Measurements from ENCODE around the gene MIA.
A peak's percentile ranks its signal among the peaks of the same experiment; 100 is the strongest.
"Not testable (repeated sequence)": the region's sequence is repeated elsewhere in the genome, so short reads cannot be mapped to it uniquely, and the experiment has no call there.

The MIA gene

DNA sequence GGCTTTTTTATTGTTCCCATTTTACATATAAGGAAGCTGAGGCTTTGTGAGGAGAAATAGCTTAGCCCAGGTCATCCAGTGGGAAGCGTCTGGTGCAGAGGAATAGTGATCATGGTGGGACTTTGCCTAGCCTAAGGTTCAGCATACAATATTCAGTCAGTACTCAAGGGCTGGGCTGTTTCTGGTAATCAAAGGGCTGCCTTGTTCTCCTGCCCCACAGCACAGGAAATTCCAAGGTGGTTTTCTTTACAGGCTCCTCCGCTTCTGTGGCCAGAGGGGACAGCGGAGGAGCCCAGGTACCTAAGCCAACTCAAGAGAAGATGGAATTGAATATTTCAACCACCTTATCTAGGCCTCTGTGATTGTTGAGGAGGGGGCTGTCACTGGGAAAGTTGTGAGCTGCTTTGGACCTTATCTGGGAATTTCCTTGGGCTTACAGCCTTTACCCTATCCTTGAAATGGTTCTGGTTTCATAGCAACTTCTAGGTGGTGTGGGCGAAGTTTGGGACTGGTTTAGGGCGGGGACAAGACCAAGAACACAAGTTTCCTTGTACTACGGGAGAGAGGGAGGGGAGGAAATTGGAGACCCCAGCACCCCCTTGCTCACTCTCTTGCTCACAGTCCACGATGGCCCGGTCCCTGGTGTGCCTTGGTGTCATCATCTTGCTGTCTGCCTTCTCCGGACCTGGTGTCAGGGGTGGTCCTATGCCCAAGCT is at the start of gene MIA:
Gene MIA, plus strand, starts transcription at position 606 of the 716 bp plus-strand sequence. Its CDS starts 22 bp downstream, at position 628.
- DNase-seq (ENCODE audit: low spot score) = no peak

DNA sequence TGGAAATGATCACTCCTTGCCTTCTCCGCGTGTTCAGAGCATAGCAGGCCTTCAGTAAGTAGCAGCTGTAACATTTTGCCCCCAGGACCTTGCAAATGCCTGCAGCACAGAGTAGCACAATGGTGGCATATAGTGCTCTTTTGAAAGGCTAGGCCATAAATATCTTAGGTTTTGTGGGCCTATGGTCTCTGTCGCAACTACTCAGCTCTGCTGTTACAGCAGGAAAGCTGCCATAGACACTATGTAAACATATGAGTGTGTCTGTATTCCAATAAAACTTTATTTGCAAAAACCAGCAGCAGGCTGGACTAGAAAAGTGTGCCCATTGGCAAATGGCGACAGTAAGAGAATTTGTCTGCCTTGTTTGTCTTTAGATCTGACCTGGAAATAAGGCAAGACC is 49.0 kb upstream of the MIA start:
- no peak for DNase-seq (ENCODE audit: low spot score)

DNA sequence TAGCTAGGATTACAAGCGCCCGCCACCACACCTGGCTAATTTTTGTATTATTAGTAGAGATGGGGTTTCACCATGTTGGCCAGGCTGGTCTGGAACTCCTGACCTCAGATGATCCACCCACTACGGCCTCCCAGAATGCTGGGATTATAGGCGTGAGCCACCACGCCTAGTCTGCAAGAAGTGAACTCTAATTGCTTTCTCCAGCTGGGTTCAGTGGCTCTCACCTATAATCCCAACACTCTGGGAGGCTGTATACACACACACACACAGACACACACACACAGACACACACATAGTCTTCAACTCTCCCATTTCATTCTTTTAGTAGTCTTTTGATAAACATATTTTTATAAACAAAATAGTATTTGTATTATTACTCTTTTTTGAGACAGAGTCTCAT is 45.3 kb upstream of the MIA start:
- not testable (repeated sequence) for DNase-seq (ENCODE audit: low spot score)

DNA sequence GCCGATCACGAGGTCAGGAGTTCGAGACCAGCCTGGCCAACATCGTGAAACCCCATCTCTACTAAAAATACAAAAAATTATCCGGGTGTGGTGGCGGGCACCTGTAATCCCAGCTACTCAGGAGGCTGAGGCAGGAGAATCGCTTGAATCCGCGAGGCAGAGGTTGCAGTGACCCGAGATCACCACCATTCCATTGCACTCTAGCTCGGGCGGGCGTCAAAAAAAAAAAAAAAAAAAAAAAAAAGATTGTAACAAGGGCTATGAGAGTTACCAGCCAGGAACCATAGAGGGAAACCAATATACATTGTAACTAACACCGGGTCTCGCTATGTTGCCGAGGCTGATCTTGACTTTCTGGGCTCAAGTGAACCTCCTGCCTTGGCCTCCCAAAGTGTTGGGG is 43.0 kb upstream of the MIA start:
- DNase-seq (ENCODE audit: low spot score) = not testable (repeated sequence)

DNA sequence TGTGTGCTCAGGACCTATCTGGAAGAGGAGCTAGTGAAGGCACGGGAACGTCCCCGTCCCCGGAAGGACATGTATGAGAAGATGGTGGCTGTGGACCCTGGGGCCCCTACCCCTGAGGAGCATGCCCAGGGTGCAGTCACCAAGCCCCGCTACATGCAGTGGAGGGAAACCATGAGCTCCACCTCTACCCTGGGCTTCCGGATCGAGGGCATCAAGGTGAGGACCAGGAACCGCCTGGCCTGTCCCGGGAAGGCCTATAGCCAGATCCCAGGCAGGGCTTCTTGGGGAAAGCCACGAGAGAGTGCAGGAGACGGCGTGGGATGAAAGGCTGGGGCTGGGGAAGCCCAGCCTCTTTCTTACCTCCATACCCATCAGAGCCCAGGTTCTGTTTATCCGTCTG is 42.2 kb upstream of the MIA start:
- DNase-seq (ENCODE audit: low spot score) = no peak

DNA sequence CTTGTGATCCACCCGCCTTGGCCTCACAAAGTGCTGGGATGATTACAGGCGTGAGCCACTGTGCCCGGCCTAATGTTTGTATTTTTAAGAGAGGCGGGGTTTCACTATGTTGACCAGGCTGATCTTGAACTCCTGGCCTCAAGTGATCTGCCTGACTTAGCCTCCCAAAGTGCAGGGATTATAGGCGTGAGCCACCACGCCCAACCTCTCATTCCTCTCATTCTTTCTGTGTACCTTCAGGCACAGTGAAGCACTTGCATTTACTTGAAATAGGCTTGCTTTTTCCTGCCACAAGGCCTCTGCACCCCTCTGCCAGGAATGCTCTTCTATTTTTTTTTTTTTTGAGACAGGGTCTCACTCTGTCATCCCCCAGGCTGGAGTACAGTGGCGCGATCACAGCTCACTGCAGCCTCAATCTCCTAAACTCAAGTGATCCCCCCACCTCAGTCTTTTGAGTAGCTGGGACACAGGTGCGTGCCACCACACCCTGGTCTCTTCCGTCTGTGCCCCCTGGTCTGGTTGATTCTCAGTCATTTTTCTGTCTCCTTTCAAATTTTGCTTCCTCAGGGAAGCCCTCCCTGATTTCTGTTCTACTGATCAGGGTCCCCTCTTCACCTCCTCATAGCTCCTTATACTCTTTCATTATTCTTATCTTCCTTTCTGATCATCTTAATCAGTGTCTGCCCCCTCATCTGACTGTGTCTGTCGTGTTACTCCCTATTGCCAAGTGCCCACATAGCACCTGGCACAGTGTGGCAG is 40.1 kb upstream of the MIA start:
- no peak for DNase-seq (ENCODE audit: low spot score)

DNA sequence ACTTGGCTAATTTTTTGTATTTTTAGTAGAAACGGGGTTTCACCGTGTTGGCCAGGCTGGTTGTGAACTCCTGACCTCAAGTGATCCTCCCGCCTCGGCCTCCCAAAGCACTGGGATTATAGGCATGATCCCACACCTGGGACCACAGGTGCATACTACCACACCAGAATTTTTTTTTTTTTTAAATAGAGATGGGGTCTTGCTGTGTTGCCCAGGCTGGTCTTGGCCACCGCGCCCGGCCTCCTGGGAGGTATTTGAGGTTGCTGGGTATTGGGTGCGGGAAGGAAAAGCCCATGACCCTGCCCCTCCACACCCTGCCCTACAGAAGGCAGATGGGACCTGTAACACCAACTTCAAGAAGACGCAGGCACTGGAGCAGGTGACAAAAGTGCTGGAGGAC is 38.7 kb upstream of the MIA start:
- DNase-seq (ENCODE audit: low spot score) = no peak

DNA sequence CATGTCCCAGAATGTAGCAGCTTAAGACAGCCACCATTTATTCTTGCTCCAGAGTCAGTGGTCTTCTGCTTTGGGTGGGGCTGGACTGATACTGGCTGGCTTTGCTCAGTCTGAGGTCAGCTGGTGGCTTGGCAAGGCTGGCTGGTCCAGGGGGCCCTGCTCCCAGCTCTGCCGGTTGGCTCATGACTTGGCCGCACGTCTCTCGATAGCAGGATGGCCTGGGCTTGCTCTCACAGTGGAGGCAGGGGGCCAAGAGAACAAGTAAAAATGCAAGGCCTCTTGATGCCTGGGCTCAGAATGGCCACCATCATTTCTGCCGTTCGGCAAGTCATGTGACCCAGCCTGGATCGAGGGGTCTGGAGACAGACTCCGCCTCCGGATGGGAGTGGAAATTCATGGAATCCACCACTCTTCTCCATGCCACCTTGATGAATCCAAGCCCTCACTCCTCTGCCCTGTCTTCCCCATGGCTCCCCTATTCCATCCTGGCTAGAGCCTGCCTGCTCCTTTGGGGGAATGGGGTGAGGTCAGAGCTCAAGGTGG is 38.1 kb upstream of the MIA start:
- DNase-seq (ENCODE audit: low spot score) = no peak

DNA sequence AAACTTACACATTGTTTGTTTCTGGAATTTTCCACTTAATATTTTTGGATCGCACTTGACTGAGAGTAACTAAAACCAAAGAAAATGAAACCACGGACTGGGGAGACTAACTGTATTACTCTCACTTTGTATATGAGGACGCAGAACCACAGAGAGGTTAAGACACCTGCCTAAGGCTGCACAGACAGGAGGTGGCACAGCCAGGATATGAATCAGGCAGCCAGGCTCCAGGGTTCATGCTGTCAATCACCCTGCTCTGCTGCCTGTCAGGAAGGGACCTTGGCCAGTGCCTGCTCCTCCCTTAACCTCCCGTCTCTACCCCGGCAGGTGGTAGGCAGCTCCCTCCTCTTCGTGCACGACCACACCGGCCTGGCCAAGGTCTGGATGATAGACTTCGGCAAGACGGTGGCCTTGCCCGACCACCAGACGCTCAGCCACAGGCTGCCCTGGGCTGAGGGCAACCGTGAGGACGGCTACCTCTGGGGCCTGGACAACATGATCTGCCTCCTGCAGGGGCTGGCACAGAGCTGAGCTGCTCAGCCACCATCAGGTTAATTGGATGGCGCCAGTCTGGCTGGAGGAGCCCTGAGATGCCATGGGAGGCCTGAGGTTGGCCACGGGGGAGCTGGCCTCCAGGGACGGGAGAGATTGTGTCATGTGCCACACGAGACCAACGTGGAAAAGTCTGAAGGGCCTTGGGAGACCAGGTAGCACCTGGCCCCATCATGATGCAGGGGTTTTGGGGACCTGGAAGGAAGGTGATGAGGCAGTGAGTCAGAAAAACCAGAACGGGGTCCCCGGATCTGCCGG is 36.1 kb upstream of the MIA start:
- DNase-seq (ENCODE audit: low spot score) = no peak

DNA sequence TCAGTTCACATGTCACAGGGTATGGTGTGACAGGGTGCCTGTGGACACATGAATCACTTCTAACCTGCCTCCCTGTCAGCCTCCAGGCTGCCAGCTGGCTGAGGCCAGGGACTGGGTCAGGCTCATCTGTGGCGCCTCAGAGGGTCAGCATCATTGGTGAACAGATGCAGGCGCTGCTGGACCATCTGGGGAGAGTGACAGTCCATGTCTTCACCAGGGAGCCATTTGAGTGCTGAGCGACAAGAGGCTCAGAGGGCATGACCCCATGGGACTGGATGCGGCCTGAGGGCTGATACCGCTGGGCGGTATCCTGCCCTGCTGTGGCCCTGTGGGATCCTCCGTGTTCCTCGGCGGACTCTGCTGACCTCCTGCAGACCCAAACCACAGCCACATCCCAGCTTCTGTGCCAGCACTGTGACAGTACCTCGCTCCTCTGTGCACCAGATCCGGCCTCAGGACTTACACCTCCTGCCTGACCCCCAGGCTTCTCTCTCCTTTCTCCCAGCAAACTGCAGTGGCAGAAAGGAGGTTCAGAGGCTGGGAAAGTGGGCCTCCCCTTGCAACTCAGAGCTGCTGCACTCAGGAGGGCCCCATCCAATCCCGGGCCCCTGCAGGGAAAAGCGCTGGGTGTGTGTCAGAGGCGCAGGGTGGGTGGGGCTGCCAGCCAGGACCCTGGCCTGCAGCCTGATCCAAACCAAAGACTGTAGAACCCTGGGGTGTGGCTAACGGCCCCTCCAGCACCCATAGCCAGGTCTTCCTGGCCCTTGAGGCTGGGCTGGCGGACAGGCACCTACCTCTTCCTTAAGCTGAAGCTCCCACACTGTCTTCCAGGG is 35.2 kb upstream of the MIA start:
- no peak for DNase-seq (ENCODE audit: low spot score)

DNA sequence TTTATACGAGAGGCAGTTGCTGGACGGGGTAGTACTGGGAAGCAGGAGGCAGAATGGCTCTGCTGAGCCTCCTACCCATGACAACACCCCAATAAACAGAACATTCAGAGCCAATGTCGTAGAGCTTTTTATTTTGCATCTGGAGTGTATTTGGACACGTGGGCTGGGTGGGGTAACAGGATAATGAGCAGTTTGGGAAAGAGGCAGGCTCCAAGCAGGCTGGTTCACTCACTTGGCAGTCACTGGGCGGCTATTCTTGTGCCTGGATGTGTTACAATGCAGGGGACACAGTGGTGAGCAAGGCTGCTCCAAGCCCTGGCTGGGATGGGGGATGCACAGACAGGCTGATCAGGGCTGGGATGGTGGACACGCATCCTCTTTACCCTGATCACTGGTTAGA is 34.6 kb upstream of the MIA start:
- no peak for DNase-seq (ENCODE audit: low spot score)

DNA sequence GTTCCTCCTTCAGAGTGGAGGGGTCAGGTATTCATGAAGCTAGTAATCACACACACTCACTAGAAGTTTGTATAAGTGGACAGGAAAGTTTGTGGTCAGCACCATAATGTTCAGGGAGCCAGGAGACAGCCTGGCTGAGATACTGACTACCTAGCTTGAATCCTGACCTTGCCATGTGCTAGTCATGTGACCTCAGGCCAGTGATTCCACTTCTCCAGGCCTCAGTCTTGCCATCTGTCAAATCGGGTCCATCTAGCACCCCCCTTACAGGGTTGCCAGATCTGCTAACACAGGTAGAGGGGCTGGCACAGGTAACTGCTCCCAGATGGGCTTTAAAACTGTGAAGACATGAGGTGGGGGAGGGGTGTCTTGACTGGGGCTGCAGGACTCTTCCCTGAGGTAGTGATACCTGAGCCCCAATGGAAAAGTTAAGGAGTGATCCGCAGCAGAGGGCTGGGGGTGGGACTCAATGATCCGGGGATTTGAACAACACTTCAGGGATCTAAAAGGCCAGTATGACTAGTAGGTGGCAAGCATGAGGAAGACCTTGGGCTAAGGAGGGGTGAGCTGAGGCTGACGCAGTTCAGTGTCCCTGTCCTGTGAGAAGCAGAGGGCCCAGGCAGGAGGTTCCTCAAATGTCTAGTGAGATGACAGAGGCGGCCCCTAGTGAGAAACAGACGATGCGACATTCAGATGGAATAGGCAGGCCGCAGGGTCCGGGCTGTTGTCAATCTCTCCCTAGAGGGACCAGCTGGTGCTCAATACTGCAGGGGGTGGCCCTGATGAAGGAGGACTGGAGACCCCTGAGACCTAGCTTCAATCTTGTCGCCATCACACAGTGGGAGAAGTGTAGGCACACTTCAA is 33.6 kb upstream of the MIA start:
- no peak for DNase-seq (ENCODE audit: low spot score)

DNA sequence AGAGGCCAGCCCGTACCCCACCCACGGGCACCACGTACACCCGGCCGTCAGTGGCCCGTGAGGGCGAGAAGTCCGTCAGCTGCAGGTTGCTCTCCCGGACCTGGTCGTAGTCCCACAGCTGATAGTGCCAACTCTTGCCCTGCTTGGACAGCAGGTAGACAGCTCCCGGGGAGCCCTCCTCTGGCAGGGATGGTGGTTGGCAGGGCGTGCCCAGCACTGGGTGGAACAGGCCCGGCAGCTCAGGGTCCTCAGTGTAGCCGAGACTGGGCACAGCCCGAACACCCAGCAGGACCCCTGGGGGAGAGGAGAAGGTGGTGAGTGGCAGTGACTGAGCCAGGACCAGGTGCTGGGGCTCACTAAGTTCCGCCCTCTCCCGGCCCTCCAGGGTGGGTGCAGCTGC is 32.8 kb upstream of the MIA start:
- DNase-seq (ENCODE audit: low spot score) = no peak

DNA sequence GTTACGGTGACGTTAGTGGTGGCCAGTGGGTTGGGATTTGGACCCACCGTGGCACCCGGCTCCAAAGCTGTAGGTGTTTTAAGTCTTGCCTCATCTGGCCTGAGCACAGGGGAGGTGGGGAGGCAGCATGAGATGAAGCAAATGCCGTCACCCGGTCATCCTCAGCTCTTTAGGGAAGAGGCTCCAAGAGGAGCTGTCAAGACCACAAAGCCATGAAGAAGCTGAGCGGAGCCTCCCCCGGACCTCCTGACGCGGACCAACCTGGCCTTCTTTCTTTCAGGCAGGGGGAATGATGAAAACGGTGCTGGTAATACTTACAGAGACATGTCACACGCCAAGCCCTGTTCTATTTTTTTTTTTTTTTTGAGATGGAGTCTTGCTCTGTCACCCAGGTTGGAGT is 32.4 kb upstream of the MIA start:
- no peak for DNase-seq (ENCODE audit: low spot score)

DNA sequence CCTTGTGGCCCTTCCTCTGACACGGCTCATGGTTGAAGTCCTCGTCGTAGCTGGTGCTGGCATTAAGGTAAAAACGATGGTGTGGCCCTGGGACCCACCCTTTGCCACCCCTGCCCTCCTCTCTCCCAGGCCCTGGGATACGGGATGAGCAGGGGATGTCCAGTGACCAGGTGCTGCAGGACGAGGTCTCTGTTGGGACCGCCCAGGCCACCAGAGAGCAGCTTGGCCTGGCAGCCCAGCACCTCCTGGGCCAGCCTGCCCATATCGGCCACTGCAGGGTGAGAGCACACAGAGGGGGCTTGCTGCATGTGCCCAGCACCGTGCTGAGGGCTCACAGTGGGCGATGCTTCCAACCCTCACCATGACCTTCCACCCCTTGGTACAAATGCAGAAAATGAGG is 31.4 kb upstream of the MIA start:
- DNase-seq (ENCODE audit: low spot score) = no peak

DNA sequence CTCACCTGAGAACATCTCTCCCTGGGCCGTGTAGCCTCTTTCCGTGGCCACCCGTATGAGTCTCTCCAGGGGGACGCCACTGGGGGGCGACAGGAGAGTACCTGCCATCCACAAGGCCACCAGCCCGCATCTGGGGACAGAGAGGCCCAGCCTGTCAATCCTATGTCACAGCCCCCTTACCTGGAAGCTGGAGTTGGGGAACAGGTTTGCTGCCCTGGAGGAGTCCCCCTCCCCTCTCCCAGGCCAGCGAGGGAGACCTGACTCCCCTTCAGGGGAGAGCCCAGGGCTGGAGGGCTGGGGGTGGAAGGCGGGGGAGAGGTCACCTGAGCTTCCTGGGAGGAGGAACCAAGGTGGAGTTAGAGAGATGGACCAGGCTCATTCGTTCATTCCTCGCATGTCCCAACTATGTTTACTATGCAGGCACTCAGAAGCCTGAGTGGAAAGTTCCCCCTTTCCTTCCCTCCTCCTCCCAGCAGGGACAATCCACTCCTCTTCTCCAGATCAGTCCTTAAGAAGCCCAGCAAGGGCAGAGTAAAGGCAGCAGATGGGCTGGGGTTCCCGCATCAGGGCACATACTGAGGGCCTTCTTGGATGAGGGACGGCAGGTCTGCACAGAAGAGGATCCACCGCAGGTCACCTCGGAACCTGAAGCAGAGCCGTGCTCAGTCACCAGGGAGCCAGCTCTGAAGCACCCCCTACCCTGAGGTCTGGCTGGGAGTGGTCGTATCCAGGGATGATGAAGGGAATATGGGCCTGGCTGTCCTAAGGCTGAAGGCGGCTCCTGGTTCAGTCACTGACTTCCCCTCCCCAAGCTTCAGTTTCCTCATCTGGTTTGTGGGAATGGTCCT is 30.5 kb upstream of the MIA start:
- no peak for DNase-seq (ENCODE audit: low spot score)

DNA sequence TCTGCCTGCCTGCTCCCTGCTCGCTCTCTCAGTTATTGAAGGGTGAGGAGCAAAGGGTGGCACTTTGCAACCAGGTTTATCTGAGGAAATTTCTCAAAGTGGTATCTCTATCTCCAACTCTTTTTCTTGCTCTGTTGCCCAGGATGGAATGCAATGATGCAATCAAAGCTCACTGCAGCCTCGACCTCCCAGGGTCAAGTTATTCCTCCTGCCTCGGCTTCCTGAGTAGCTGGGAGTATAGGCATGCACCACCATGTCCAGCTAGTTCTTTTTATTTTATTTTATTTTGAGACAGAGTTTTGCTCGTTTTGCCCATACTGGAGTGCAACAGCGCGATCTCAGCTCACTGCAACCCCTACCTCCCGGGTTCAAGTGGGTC is 29.9 kb upstream of the MIA start:
- DNase-seq (ENCODE audit: low spot score) = no peak

DNA sequence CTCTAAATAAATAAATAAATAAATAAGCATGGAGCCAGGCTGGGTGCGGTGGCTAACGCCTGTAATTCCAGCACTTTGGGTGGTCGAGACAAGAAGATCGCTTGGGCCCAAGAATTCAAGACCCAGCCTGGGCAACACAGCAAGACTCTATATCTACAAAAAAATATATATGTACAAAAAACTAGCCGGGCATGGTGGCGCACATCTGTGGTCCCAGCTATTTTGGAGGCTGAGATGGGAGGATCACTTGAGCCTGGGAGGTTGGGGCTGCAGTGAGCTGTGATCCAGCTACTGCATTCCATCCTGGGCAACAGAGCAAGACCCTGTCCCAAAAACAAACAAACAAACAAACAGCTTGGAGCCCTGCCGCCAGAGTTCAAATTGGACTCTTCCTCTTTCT is 27.8 kb upstream of the MIA start:
- DNase-seq (ENCODE audit: low spot score) = no peak

DNA sequence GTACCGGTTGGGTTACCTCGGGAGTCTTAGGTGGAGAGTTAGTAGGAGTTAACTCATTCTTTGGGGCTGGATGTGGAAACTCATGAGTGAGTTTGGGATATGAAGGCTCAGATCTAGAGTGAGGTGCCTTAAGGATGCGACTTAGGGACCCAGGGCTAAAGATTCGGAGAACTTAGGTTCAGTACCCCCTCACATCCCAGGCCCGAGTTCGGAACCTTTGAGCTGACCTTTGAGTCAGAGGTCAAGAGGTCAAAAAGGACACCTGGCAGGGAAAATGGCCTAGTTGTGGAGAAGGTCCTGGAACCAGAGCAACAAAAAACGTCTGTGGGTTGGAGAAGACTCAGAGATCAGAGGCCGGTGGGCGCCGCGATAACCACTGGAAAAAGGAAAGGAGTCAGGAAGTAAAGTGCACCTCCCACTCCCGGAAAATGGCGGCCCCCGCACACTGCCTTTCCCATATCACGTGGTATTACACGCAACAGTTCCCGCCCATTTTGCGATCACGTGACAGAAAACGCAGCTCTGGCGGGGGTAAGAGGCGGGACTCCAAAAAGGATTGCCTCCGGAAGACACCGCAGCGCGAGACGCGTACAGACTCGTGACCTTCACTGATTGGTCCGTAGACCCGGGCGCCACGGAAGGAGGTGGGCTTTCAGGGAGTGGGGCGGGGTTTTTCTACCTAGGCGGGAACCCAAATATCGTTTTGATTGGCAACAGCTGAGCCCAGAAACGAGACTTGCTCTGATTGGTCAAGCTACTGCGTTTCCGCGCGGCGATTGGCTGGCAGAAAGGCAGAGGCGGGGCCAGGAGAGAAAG is 25.1 kb upstream of the MIA start, which contains the start of gene ACTMAP:
Gene ACTMAP, minus strand, starts transcription at position 420 of the 816 bp plus-strand sequence. CDS start 674 bp downstream, outside the sequence.
- peak; percentile 99 for DNase-seq (ENCODE audit: low spot score)

Data from ecto neural progenitor cell (in vitro differentiated cells).